ENCODE measurements around the gene ATP6V0B.

ATP6V0B gene

DNA sequence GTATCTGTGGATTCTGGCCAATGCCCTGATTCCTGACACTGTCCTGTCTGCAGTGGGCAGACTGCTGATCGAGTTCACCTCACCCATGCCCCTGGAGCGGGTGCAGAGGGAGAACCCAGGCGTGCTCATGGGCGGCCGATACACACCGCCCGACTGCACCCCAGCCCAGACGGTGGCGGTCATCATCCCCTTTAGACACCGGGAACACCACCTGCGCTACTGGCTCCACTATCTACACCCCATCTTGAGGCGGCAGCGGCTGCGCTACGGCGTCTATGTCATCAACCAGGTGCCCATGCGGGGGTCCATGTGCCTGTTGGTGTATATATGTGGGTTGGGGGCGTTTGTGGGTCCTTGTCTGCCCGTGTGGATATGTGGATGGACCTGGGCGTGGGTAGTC lies 6.9 kb downstream of the ATP6V0B start:
- H3K27ac Mint-ChIP-seq: no peak overlapping the region
- TF ChIP-seq, protein P1, sequence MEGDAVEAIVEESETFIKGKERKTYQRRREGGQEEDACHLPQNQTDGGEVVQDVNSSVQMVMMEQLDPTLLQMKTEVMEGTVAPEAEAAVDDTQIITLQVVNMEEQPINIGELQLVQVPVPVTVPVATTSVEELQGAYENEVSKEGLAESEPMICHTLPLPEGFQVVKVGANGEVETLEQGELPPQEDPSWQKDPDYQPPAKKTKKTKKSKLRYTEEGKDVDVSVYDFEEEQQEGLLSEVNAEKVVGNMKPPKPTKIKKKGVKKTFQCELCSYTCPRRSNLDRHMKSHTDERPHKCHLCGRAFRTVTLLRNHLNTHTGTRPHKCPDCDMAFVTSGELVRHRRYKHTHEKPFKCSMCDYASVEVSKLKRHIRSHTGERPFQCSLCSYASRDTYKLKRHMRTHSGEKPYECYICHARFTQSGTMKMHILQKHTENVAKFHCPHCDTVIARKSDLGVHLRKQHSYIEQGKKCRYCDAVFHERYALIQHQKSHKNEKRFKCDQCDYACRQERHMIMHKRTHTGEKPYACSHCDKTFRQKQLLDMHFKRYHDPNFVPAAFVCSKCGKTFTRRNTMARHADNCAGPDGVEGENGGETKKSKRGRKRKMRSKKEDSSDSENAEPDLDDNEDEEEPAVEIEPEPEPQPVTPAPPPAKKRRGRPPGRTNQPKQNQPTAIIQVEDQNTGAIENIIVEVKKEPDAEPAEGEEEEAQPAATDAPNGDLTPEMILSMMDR (IDR thresholded peaks at IDR 0.05): no peak
- no peaks in the 10 kb centered on the region for H3K9me3 Mint-ChIP-seq
- no peak for DNase-seq
- peaks cover 80% of the 10 kb centered on the region for H3K4me1 Mint-ChIP-seq
- peak overlapping the region; percentile 44 for H3K4me3 Mint-ChIP-seq
- peaks cover 35% of the 10 kb centered on the region for H3K36me3 Mint-ChIP-seq (ENCODE audit: low read depth)
- H3K27me3 Mint-ChIP-seq (ENCODE audit: low read depth, poor library complexity): no peaks in the 10 kb centered on the region

DNA sequence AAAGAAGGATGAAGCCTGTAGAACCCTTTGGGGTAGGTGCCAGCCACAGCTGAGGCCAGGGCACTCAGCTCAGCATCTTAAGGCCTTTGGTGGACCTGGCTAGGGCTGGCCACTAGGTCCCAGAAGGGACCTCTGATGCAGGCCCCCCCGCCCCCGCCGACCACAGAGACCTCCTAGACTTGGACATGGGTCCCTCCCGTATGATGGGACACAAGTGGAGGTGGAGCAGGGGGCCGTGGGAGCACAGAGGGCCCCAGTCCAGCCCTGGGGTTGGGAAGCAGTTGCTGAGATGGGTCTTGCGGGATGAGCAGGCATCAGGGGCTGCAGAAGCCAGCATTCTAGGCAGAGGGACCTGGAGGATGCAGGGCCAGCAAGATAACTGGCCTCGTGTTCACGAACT lies 7.5 kb downstream of the ATP6V0B start:
- Mint-ChIP-seq H3K36me3 (ENCODE audit: low read depth) (peaks cover 29% of the 10 kb centered on the region), H3K4me1 (peaks cover 80% of the 10 kb centered on the region), H3K9me3 (no peaks in the 10 kb centered on the region), H3K27ac (peak overlapping the region; percentile 98), H3K4me3 (peak overlapping the region; percentile 54), H3K27me3 (ENCODE audit: low read depth, poor library complexity) (no peaks in the 10 kb centered on the region)
- TF ChIP-seq, protein P1 (IDR thresholded peaks at IDR 0.05): no peak
- no peak for DNase-seq

DNA sequence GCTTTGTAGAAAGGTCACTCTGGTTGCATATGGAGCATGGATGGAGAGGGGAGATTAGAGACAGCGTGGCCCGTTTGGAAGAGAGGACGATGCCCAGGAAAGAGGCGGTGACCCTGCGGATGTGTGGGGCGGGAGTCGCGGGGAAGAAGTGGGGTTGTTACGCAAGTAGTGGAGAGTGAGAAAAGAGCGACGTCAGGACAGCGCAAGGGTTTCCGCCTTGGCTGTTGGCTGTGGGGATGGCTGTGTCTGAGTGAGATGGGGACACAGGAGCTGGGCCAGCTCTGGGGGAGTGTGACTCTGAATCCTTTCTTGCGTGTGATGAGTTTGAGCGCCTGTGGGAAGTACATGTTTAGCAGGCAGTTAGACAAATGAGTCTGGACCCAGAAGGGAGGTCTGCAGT lies 8.0 kb downstream of the ATP6V0B start:
- Mint-ChIP-seq H3K27ac (peak overlapping the region; percentile 98), H3K4me3 (peak overlapping the region; percentile 54), H3K27me3 (ENCODE audit: low read depth, poor library complexity) (no peaks in the 10 kb centered on the region), H3K36me3 (ENCODE audit: low read depth) (peaks cover 23% of the 10 kb centered on the region), H3K4me1 (peaks cover 80% of the 10 kb centered on the region), H3K9me3 (no peaks in the 10 kb centered on the region)
- no peak for DNase-seq
- TF ChIP-seq, protein P1 (IDR thresholded peaks at IDR 0.05): no peak

DNA sequence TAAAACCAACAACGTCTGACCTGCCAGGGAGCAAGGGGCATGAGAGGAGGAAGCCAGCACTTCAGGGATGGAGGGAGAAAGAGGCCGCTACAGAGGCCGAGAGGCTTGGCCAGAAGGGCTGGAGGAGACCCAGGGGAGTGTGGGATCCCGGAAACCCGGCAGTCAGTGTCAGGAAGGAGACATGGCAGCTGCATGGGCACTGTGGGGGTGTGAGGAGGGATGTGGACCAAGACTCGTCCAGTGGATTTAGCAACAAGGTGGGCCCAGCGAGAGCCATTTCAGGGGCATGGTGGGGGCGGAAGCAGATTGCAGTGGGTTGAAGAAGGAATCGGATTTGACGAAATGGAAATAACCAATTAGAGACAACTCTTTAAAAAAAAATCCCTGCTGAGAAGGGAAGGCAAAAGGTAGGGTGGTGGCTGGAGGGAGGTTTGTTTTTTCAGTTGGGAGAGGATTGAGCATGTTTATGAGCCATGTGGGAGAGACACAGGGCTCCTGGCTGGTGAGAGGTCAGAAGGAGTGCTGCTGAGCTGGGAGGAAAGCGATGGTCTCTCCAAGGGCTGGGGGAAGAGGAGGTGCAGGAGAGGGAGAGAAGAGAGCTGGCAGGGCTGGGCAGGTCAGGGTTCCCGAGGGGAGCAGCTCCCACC lies 8.6 kb downstream of the ATP6V0B start:
- peak overlapping the region; percentile 98 for H3K27ac Mint-ChIP-seq
- no peaks in the 10 kb centered on the region for H3K27me3 Mint-ChIP-seq (ENCODE audit: low read depth, poor library complexity)

DNA sequence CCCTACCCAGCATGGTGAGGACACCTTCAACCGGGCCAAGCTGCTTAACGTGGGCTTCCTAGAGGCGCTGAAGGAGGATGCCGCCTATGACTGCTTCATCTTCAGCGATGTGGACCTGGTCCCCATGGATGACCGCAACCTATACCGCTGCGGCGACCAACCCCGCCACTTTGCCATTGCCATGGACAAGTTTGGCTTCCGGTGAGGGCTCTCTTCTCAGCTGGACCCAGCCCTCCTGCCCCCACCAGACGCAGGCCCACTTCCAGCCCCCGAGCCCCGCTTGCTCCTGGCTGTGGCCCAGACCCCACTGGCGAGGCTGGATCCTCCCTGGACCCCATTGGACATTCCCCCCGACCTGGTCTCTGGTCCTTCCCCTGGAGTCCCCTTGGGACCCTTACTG lies 10.1 kb downstream of the ATP6V0B start:
- Mint-ChIP-seq H3K36me3 (ENCODE audit: low read depth) (peaks cover 19% of the 10 kb centered on the region), H3K27me3 (ENCODE audit: low read depth, poor library complexity) (peaks cover 4% of the 10 kb centered on the region), H3K4me1 (peaks cover 67% of the 10 kb centered on the region), H3K27ac (no peak overlapping the region), H3K4me3 (no peak overlapping the region), H3K9me3 (no peaks in the 10 kb centered on the region)
- TF ChIP-seq, protein P1 (IDR thresholded peaks at IDR 0.05): no peak
- no peak for DNase-seq

More for the DNA sequence above, 8.6 kb downstream of the ATP6V0B start:
- Mint-ChIP-seq H3K4me3 (peak overlapping the region; percentile 54), H3K4me1 (peaks cover 74% of the 10 kb centered on the region), H3K9me3 (no peaks in the 10 kb centered on the region), H3K36me3 (ENCODE audit: low read depth) (peaks cover 19% of the 10 kb centered on the region)
- DNase-seq: no peak
- TF ChIP-seq, protein P1 (IDR thresholded peaks at IDR 0.05): no peak

DNA sequence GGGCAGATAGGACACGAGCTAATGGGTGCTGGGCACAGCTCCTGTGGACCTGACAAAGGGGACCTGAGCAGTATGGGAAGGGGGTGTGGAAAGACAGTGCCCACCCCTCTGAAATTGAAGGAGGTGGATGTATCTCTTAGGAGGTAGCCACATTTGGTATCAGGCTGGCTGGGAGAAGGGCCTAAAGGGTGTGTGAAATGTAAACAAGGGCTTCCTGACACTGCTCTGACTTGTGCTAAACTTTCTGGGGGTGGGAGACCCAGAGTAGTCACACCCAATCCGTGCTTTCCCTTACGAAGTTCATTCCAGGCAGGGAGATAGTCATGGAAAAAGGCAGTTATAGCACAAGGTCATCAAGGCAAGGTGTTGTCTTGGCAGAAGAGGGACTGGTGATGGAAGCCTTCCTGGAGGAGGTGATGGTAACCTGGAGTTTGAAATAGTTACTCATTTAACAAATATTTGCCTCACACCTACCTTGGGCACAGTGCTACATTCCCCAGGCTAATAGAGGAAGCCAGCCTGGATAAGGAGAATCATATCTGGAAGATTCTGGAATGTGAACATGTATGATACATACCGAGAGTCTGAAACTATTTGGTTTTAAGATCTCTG lies 11.3 kb downstream of the ATP6V0B start:
- H3K9me3 Mint-ChIP-seq: no peaks in the 10 kb centered on the region
- peaks cover 4% of the 10 kb centered on the region for H3K27me3 Mint-ChIP-seq (ENCODE audit: low read depth, poor library complexity)
- DNase-seq: no peak
- peaks cover 14% of the 10 kb centered on the region for H3K36me3 Mint-ChIP-seq (ENCODE audit: low read depth)
- peak overlapping the region; percentile 55 for H3K27ac Mint-ChIP-seq
- TF ChIP-seq, protein P1 (IDR thresholded peaks at IDR 0.05): no peak
- no peak overlapping the region for H3K4me3 Mint-ChIP-seq
- H3K4me1 Mint-ChIP-seq: peaks cover 55% of the 10 kb centered on the region
